HG03196 (cell line): ENCODE measurements around the gene HS6ST3.

ENCODE experiments used
- ATAC-seq: cut with Tn5 transposase; IDR thresholded peaks from one replicate; pipeline ENCODE4 v1.9.1; 2021; ENCODE audit not compliant: unreplicated experiment

Gene HS6ST3

GRCh38 chr13:96821381-96821780 lies 731.5 kb downstream of the HS6ST3 start:
- ATAC-seq, result no peak

- ATAC-seq, result no peak
These were observed 732.1 kb downstream of the HS6ST3 start for GRCh38 chr13:96821971-96822370.

GRCh38 chr13:96822895-96823294 lies 733.0 kb downstream of the HS6ST3 start:
- no peak for ATAC-seq

GRCh38 chr13:96824140-96824539 lies 734.2 kb downstream of the HS6ST3 start:
- no peak for ATAC-seq

GRCh38 chr13:96825653-96826052 lies 735.7 kb downstream of the HS6ST3 start:
- no peak for ATAC-seq

GRCh38 chr13:96834626-96835025 lies 744.7 kb downstream of the HS6ST3 start:
- no peak for ATAC-seq

- ATAC-seq, result no peak
These were observed 745.6 kb downstream of the HS6ST3 start for GRCh38 chr13:96835546-96835945.

- ATAC-seq, result no peak
These were observed 746.8 kb downstream of the HS6ST3 start for GRCh38 chr13:96836733-96837132.

- ATAC-seq, result no peak
These were observed 747.9 kb downstream of the HS6ST3 start for GRCh38 chr13:96837809-96838208.

- no peak for ATAC-seq
These were observed 754.3 kb downstream of the HS6ST3 start for GRCh38 chr13:96844195-96844594.

- no peak for ATAC-seq
These were observed 754.7 kb downstream of the HS6ST3 start for GRCh38 chr13:96844616-96845015.

GRCh38 chr13:96848286-96848685 lies 758.4 kb downstream of the HS6ST3 start:
- no peak for ATAC-seq

GRCh38 chr13:96849091-96849490 lies 759.2 kb downstream of the HS6ST3 start:
- no peak for ATAC-seq

- ATAC-seq, result no peak
These were observed 760.7 kb downstream of the HS6ST3 start for GRCh38 chr13:96850538-96851145.

GRCh38 chr13:96851856-96852445 lies 762.0 kb downstream of the HS6ST3 start:
- ATAC-seq, result no peak

- no peak for ATAC-seq
These were observed 768.4 kb downstream of the HS6ST3 start for GRCh38 chr13:96858133-96858826.

GRCh38 chr13:96860882-96861281 lies 771.0 kb downstream of the HS6ST3 start:
- ATAC-seq, result no peak

- no peak for ATAC-seq
These were observed 772.2 kb downstream of the HS6ST3 start for GRCh38 chr13:96862093-96862492.

- ATAC-seq, result no peak
These were observed 773.1 kb downstream of the HS6ST3 start for GRCh38 chr13:96862999-96863398.

GRCh38 chr13:96871469-96871868 lies 781.6 kb downstream of the HS6ST3 start:
- no peak for ATAC-seq

GRCh38 chr13:96880419-96880818 lies 790.5 kb downstream of the HS6ST3 start:
- ATAC-seq, result no peak
